ENCODE measurements around the gene IL17B. TPM values are rescaled to one million over a fixed set of nuclear protein-coding genes. Genes with fewer than 3 reads are reported as not detected.

The IL17B gene
- total RNA-seq (10 to 100 TPM in 1 of 2 donors, 1 to 10 TPM in 1; 4.7 to 12.4 TPM), polyA plus RNA-seq (ENCODE audit: insufficient read depth, low read depth, low replicate concordance) (5.0 TPM)
- long read RNA-seq, donor 1, transcript IL17B-201 (3 exons, 696 nt) = major isoform, 5 of 5 reads
- long read RNA-seq, donor 1, partial matches to known transcripts = 0 of 5 reads
- long read RNA-seq, donor 1, other reads (novel, unspliced or antisense) = 0 of 5 reads
- long read RNA-seq, donor 2, partial matches to known transcripts = 0 of 4 reads
- long read RNA-seq, donor 2, other reads (novel, unspliced or antisense) = 0 of 4 reads

GRCh38 chr5:149379177-149379761 lies at the start of gene IL17B:
IL17B (minus strand) TSS chr5:149379292; CDS start chr5:149379225, 67 bp downstream.
- Histone ChIP-seq H3K27ac (peak within 1 kb of the TSS; percentile 78 to 91), H3K4me3 (no peak within 1 kb of the TSS), H3K27me3 (no peaks in the 10 kb centered on the region), H3K4me1 (peaks cover 60% of the 10 kb centered on the region), H3K36me3 (ENCODE audit: low read depth, missing control alignments) (no peaks in the 10 kb centered on the region), H3K9me3 (no peaks in the 10 kb centered on the region)
- TF ChIP-seq POLR2A (IDR thresholded peaks at IDR 0.05) (no peak), CTCF (IDR thresholded peaks at IDR 0.05) (no peak)
- DNase-seq = no peak
- intact Hi-C loops (cut with DNase I; ENCODE audit: low total_unique reads) = no loop called here
- 57 to 63% methylated on average over 15 to 22 of the region's 22 CpGs for WGBS, 2 donors

- WGBS, 2 donors = 78 to 88% methylated on average over 5 of the region's 5 CpGs
Measured at GRCh38 chr5:149428032-149428431, 48.9 kb upstream of the IL17B start.

GRCh38 chr5:149427374-149427773 lies 48.3 kb upstream of the IL17B start:
- DNase-seq = no peak
- Histone ChIP-seq H3K4me3 (no peak overlapping the region), H3K9me3 (no peaks in the 10 kb centered on the region), H3K36me3 (ENCODE audit: low read depth, missing control alignments) (no peaks in the 10 kb centered on the region), H3K27ac (peak overlapping the region in 1 of 2 donors; percentile 53), H3K27me3 (no peaks in the 10 kb centered on the region), H3K4me1 (peaks cover 51% of the 10 kb centered on the region)
- no peak for TF ChIP-seq POLR2A (IDR thresholded peaks at IDR 0.05)
- TF ChIP-seq CTCF (IDR thresholded peaks at IDR 0.05) = no peak
- WGBS, 2 donors = 75 to 95% methylated on average over 4 of the region's 4 CpGs
- intact Hi-C loops (cut with DNase I; ENCODE audit: low total_unique reads) = no loop called here

More at GRCh38 chr5:149428032-149428431, 48.9 kb upstream of the IL17B start:
- intact Hi-C loops (cut with DNase I; ENCODE audit: low total_unique reads) = no loop called here
- TF ChIP-seq POLR2A (IDR thresholded peaks at IDR 0.05) = no peak
- TF ChIP-seq CTCF (IDR thresholded peaks at IDR 0.05) = no peak
- H3K36me3 ChIP-seq (ENCODE audit: low read depth, missing control alignments) = no peaks in the 10 kb centered on the region
- no peaks in the 10 kb centered on the region for H3K9me3 ChIP-seq
- H3K4me1 ChIP-seq = peaks cover 45% of the 10 kb centered on the region
- H3K4me3 ChIP-seq = no peak overlapping the region
- DNase-seq = no peak
- no peaks in the 10 kb centered on the region for H3K27me3 ChIP-seq
- H3K27ac ChIP-seq = peak overlapping the region in 1 of 2 donors; percentile 53

GRCh38 chr5:149426931-149427330 lies 47.8 kb upstream of the IL17B start:
- H3K4me1 ChIP-seq = peaks cover 56% of the 10 kb centered on the region
- no peaks in the 10 kb centered on the region for H3K27me3 ChIP-seq
- DNase-seq = no peak
- peak overlapping the region in 1 of 2 donors; percentile 60 for H3K27ac ChIP-seq
- intact Hi-C loops (cut with DNase I; ENCODE audit: low total_unique reads) = no loop called here
- WGBS, 2 donors = 89 to 93% methylated on average over 2 of the region's 2 CpGs
- no peaks in the 10 kb centered on the region for H3K9me3 ChIP-seq
- no peaks in the 10 kb centered on the region for H3K36me3 ChIP-seq (ENCODE audit: low read depth, missing control alignments)
- TF ChIP-seq CTCF (IDR thresholded peaks at IDR 0.05) = no peak
- TF ChIP-seq POLR2A (IDR thresholded peaks at IDR 0.05) = no peak
- H3K4me3 ChIP-seq = no peak overlapping the region
